Activated B cell treated with CpG ODN at 0.5 μM for 24 hours (primary cell): ENCODE data around the gene MYORG. TPM values are rescaled to one million over a fixed set of nuclear protein-coding genes. Genes with fewer than 3 reads are reported as not detected.

Source experiments
- ATAC-seq: fragments of 200-7000 bp; cut with Tn5 transposase; one replicate; pipeline ENCODE4 v1.10.0; 2021; ENCODE audit warnings: low read depth, mild to moderate bottlenecking, moderate library complexity
- CTCF ChIA-PET: fragments of 350-600 bp; sonication (Branson Sonifier 250); formaldehyde crosslinking; loops from one replicate; lab custom pipeline; 2021; ENCODE audit warnings: antibody characterized with exemption; lab: Charles Lee
- POLR2A ChIA-PET: fragments of 350-600 bp; sonication (Branson Sonifier 250); formaldehyde crosslinking; loops from one replicate; lab custom pipeline; 2021; ENCODE audit warnings: antibody characterized with exemption; lab: Charles Lee
- DNase-seq: peaks from one replicate; pipeline ENCODE4 v3.0.0; 2022
- H3K27ac Mint-ChIP-seq: one replicate; pipeline ENCODE4 v1.8.0; 2020; ENCODE audit warnings: mixed read lengths
- H3K27me3 Mint-ChIP-seq: one replicate; pipeline ENCODE4 v1.8.0; 2021; ENCODE audit warnings: mixed read lengths
- H3K36me3 Mint-ChIP-seq: one replicate; pipeline ENCODE4 v1.8.0; 2021; ENCODE audit warnings: low read depth, mixed read lengths
- H3K4me1 Mint-ChIP-seq: one replicate; pipeline ENCODE4 v1.8.0; 2021; ENCODE audit warnings: mixed read lengths
- H3K4me3 Mint-ChIP-seq: one replicate; pipeline ENCODE4 v1.8.0; 2020; ENCODE audit warnings: mild to moderate bottlenecking, mixed read lengths
- H3K9me3 Mint-ChIP-seq: one replicate; pipeline ENCODE4 v1.8.0; 2020; ENCODE audit warnings: mixed read lengths
- CTCF ChIP-seq: fragments of 200-600 bp; IDR thresholded peaks from one replicate; pipeline ENCODE4 v1.8.0; 2022; ENCODE audit warnings: antibody characterized with exemption, mild to moderate bottlenecking
- intact Hi-C: fragments of 100-400 bp; cut with micrococcal nuclease; formaldehyde crosslinking; loops from one replicate; pipeline ENCODE4 v1.15.1; 2024
- total RNA-seq: library from RNA; stranded (reverse); gene quantifications from 2 replicates; pipeline ENCODE4 v1.2.3, GENCODE V29; 2022

Gene MYORG
- total RNA-seq, 1 donor from 2014 or later: 0.24 TPM

- CTCF ChIA-PET: no interaction called here
- no peak for DNase-seq
- POLR2A ChIA-PET: interaction anchor here (0.6 to 0.9 kb wide), 2 partner anchors 298 to 943 kb away, joined by 4 read pairs; partner anchors contain the start of gene UBAP2
- no peak overlapping the region for H3K27ac Mint-ChIP-seq
- H3K4me3 Mint-ChIP-seq: no peak overlapping the region
- no peak for ATAC-seq
- no peaks in the 10 kb centered on the region for H3K4me1 Mint-ChIP-seq
- intact Hi-C loops: no loop called here
- TF ChIP-seq CTCF: no peak
- no peaks in the 10 kb centered on the region for H3K27me3 Mint-ChIP-seq
- H3K36me3 Mint-ChIP-seq: peaks cover 24% of the 10 kb centered on the region
- no peaks in the 10 kb centered on the region for H3K9me3 Mint-ChIP-seq
These were observed 29.6 kb downstream of the MYORG start for GRCh38 chr9:34346873-34347799.

- no peaks in the 10 kb centered on the region for H3K9me3 Mint-ChIP-seq
- no peaks in the 10 kb centered on the region for H3K27me3 Mint-ChIP-seq
- no peaks in the 10 kb centered on the region for H3K4me1 Mint-ChIP-seq
- ChIA-PET CTCF (no interaction called here), POLR2A (no interaction called here)
- peaks cover 42% of the 10 kb centered on the region for H3K36me3 Mint-ChIP-seq
- intact Hi-C loops: no loop called here
- TF ChIP-seq CTCF: no peak
- H3K27ac Mint-ChIP-seq: no peak overlapping the region
- H3K4me3 Mint-ChIP-seq: no peak overlapping the region
- no peak for DNase-seq
- no peak for ATAC-seq
These were observed 33.1 kb downstream of the MYORG start for GRCh38 chr9:34343605-34344004.

- Mint-ChIP-seq H3K27me3 (no peaks in the 10 kb centered on the region), H3K36me3 (peaks cover 45% of the 10 kb centered on the region), H3K9me3 (no peaks in the 10 kb centered on the region), H3K4me3 (no peak overlapping the region), H3K4me1 (no peaks in the 10 kb centered on the region), H3K27ac (no peak overlapping the region)
- ATAC-seq: no peak
- no peak for DNase-seq
- intact Hi-C loops: no loop called here
- TF ChIP-seq CTCF: no peak
- CTCF ChIA-PET: no interaction called here
- POLR2A ChIA-PET: no interaction called here
These were observed 33.6 kb downstream of the MYORG start for GRCh38 chr9:34343090-34343489.

GRCh38 chr9:34341659-34342295, 34.9 kb downstream of the MYORG start:
- CTCF ChIA-PET: no interaction called here
- Mint-ChIP-seq H3K27ac (no peak overlapping the region), H3K9me3 (no peaks in the 10 kb centered on the region), H3K4me1 (no peaks in the 10 kb centered on the region), H3K27me3 (no peaks in the 10 kb centered on the region), H3K36me3 (peaks cover 45% of the 10 kb centered on the region), H3K4me3 (no peak overlapping the region)
- intact Hi-C loops: no loop called here
- TF ChIP-seq CTCF: no peak
- DNase-seq (no peak), ATAC-seq (no peak)
- POLR2A ChIA-PET: interaction anchor here (0.5 kb wide), 1 partner anchor 294 kb away, joined by 3 read pairs; no protein-coding TSS in a partner anchor
